CD14-positive monocyte (primary cell): ENCODE data around the gene ZBTB17. TPM values are rescaled to one million over a fixed set of nuclear protein-coding genes. Genes with fewer than 3 reads are reported as not detected.

ENCODE experiments used
- DNase-seq, 3 donors: peaks; one replicate each; pipeline ENCODE4 v3.0.0-alpha.2; 2011 to 2022
- H2AFZ ChIP-seq: 2 replicates; pipeline ENCODE4 v1.6.0; 2012; ENCODE audit warnings: mild to moderate bottlenecking, low read depth, low read length, inconsistent platforms; ENCODE audit not compliant: insufficient read depth, poor library complexity, severe bottlenecking
- H3K27ac ChIP-seq, 2 donors: 1 replicate in 1 of 2; 2 replicates in 1 of 2; pipeline ENCODE4 v1.5.1; 2012 to 2013; ENCODE audit warnings: low read length in 2 of 2, control low read depth in 1 of 2, inconsistent platforms in 1 of 2, low read depth in 1 of 2, mild to moderate bottlenecking in 1 of 2
- H3K27me3 ChIP-seq, 2 donors: one replicate each; pipeline versions ENCODE4 v1.6.0 to v1.6.1; 2011 to 2013; ENCODE audit warnings: low read length in 2 of 2; ENCODE audit not compliant: control insufficient read depth in 2 of 2, insufficient read depth in 2 of 2
- H3K36me3 ChIP-seq, 2 donors: replicated peaks in 1 of 2; 1 replicate in 1 of 2; 2 replicates in 1 of 2; pipeline versions ENCODE4 v1.5.1 to v1.6.1; 2012 to 2013; ENCODE audit warnings: low read length in 2 of 2, control low read depth in 1 of 2, inconsistent platforms in 1 of 2, mild to moderate bottlenecking in 1 of 2; ENCODE audit not compliant: insufficient read depth in 2 of 2, control insufficient read depth in 1 of 2
- H3K4me1 ChIP-seq, 2 donors: 1 replicate in 1 of 2; 2 replicates in 1 of 2; pipeline versions ENCODE4 v1.5.1 to v1.6.1; 2012 to 2013; ENCODE audit warnings: low read length in 2 of 2, control low read depth in 1 of 2, inconsistent platforms in 1 of 2, mild to moderate bottlenecking in 1 of 2, moderate library complexity in 1 of 2; ENCODE audit not compliant: insufficient read depth in 2 of 2, control insufficient read depth in 1 of 2
- H3K4me2 ChIP-seq: replicated peaks from 2 replicates; pipeline ENCODE3; 2012; ENCODE audit warnings: low read length, moderate library complexity, mild to moderate bottlenecking; ENCODE audit not compliant: poor library complexity, severe bottlenecking; ENCODE audit errors: extremely low read depth
- H3K4me3 ChIP-seq, 3 experiments: fragments of 200-600 bp in 1 of 3; sonication (generic) in 1 of 3; replicated peaks in 1 of 3; 1 replicate in 2 of 3; 2 replicates in 1 of 3; pipeline ENCODE4 v1.5.1; 2011 to 2013; ENCODE audit warnings: low read length in 3 of 3, mild to moderate bottlenecking in 3 of 3, control low read depth in 2 of 3, low read depth in 2 of 3, inconsistent platforms in 1 of 3, moderate library complexity in 1 of 3
- H3K79me2 ChIP-seq: 2 replicates; pipeline ENCODE4 v1.6.0; 2012; ENCODE audit warnings: mild to moderate bottlenecking, control low read depth, inconsistent platforms, low read length, moderate library complexity; ENCODE audit not compliant: insufficient read depth
- H3K9ac ChIP-seq: 2 replicates; pipeline ENCODE4 v1.6.0; 2017; ENCODE audit warnings: low read length, mild to moderate bottlenecking; ENCODE audit not compliant: insufficient read depth, poor library complexity, severe bottlenecking
- H3K9me3 ChIP-seq, 2 donors: replicated peaks in 1 of 2; 1 replicate in 1 of 2; 2 replicates in 1 of 2; pipeline versions ENCODE4 v1.5.1 to v1.6.1; 2012 to 2013; ENCODE audit warnings: low read length in 2 of 2, control low read depth in 1 of 2; ENCODE audit not compliant: control insufficient read depth in 1 of 2, insufficient read depth in 1 of 2
- H4K20me1 ChIP-seq: 2 replicates; pipeline ENCODE4 v1.6.0; 2012; ENCODE audit warnings: mild to moderate bottlenecking, low read length, control low read depth, moderate library complexity; ENCODE audit not compliant: insufficient read depth
- H3K27ac Mint-ChIP-seq, 7 donors: one replicate each; pipeline ENCODE4 v1.8.0; 2020; ENCODE audit warnings: mild to moderate bottlenecking in 7 of 7, mixed read lengths in 7 of 7, moderate library complexity in 6 of 7, inconsistent platforms in 2 of 7
- H3K27me3 Mint-ChIP-seq, 3 donors: one replicate each; pipeline ENCODE4 v1.8.0; 2021 to 2022; ENCODE audit warnings: low read depth in 3 of 3, mild to moderate bottlenecking in 3 of 3, mixed read lengths in 3 of 3, moderate library complexity in 3 of 3, inconsistent platforms in 1 of 3
- H3K36me3 Mint-ChIP-seq, 2 donors: one replicate each; pipeline ENCODE4 v1.8.0; 2020; ENCODE audit warnings: mixed read lengths in 2 of 2, inconsistent platforms in 1 of 2, mild to moderate bottlenecking in 1 of 2
- H3K4me1 Mint-ChIP-seq: one replicate; pipeline ENCODE4 v1.8.0; 2020; ENCODE audit warnings: mild to moderate bottlenecking, mixed read lengths
- H3K4me3 Mint-ChIP-seq, 2 donors: one replicate each; pipeline ENCODE4 v1.8.0; 2020; ENCODE audit warnings: mild to moderate bottlenecking in 2 of 2, mixed read lengths in 2 of 2, moderate library complexity in 1 of 2
- H3K9me3 Mint-ChIP-seq, 7 donors: one replicate each; pipeline ENCODE4 v1.8.0; 2020 to 2022; ENCODE audit warnings: mixed read lengths in 7 of 7, mild to moderate bottlenecking in 6 of 7, moderate library complexity in 6 of 7, inconsistent platforms in 2 of 7
- WGBS: methylation state at CpG from one replicate; pipeline ENCODE4 v1.1.5; 2013; ENCODE audit warnings: missing lambda C conversion rate; ENCODE audit not compliant: insufficient coverage; 5-methylcytosine and 5-hydroxymethylcytosine counted together
- intact Hi-C, 2 donors: fragments of 100-400 bp; cut with micrococcal nuclease; formaldehyde crosslinking; loops; one replicate each; pipeline versions ENCODE4 v1.15.0 to v1.15.1; 2023
- polyA plus RNA-seq, 3 donors: library from polyadenylated mRNA; depleted of rRNA in 1 of 3; unstranded in 2 of 3; stranded (reverse) in 1 of 3; fragments of 300-500 nt in 2 of 3; fragments of >200 nt in 1 of 3; fragmentation: Illumina TruSeq in 2 of 3; gene quantifications; 1 replicate in 2 of 3; 2 replicates in 1 of 3; pipeline ENCODE4 v1.2.3, GENCODE V29; 2012 to 2021
- TF ChIP-seq, protein P1 (sequence below): fragments of 200-600 bp; IDR thresholded peaks from one replicate; pipeline ENCODE4 v1.8.0; 2022; ENCODE audit warnings: antibody characterized with exemption, mild to moderate bottlenecking

The ZBTB17 gene
- polyA plus RNA-seq, 3 donors = 2.8 to 93.3 (median 7.6) TPM

- no peaks in the 10 kb centered on the region for H3K4me1 ChIP-seq
- H3K9me3 Mint-ChIP-seq = no peaks in the 10 kb centered on the region
- intact Hi-C loops = no loop called here
- H3K4me3 Mint-ChIP-seq = no peak overlapping the region
- WGBS = 97% methylated on average over 6 of the region's 9 CpGs
- peaks cover 0 to 4% (median 1%) of the 10 kb centered on the region in 3 donors for H3K27me3 Mint-ChIP-seq
- no peaks in the 10 kb centered on the region for H3K27me3 ChIP-seq
- no peak overlapping the region for H3K9ac ChIP-seq
- no peak overlapping the region for H2AFZ ChIP-seq
- H3K4me1 Mint-ChIP-seq = peaks cover 4% of the 10 kb centered on the region
- peaks cover 97 to 100% of the 10 kb centered on the region in 2 donors for H3K36me3 ChIP-seq
- H3K79me2 ChIP-seq = peaks cover 9% of the 10 kb centered on the region
- TF ChIP-seq, protein P1, sequence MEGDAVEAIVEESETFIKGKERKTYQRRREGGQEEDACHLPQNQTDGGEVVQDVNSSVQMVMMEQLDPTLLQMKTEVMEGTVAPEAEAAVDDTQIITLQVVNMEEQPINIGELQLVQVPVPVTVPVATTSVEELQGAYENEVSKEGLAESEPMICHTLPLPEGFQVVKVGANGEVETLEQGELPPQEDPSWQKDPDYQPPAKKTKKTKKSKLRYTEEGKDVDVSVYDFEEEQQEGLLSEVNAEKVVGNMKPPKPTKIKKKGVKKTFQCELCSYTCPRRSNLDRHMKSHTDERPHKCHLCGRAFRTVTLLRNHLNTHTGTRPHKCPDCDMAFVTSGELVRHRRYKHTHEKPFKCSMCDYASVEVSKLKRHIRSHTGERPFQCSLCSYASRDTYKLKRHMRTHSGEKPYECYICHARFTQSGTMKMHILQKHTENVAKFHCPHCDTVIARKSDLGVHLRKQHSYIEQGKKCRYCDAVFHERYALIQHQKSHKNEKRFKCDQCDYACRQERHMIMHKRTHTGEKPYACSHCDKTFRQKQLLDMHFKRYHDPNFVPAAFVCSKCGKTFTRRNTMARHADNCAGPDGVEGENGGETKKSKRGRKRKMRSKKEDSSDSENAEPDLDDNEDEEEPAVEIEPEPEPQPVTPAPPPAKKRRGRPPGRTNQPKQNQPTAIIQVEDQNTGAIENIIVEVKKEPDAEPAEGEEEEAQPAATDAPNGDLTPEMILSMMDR = no peak
- no peaks in the 10 kb centered on the region for H3K9me3 ChIP-seq
- peak overlapping the region in 1 of 2 donors; percentile 38 for H3K27ac ChIP-seq
- no peak overlapping the region for H3K4me3 ChIP-seq
- no peak for DNase-seq
- peaks cover 93 to 99% of the 10 kb centered on the region in 2 donors for H3K36me3 Mint-ChIP-seq
- H4K20me1 ChIP-seq = peaks cover 71% of the 10 kb centered on the region
- peak overlapping the region in 4 of 7 donors; percentile 31 to 75 (median 58) for H3K27ac Mint-ChIP-seq
- no peak overlapping the region for H3K4me2 ChIP-seq
Observed at GRCh38 chr1:15932612-15933011, 43.3 kb downstream of the ZBTB17 start.

- peaks cover 92 to 98% of the 10 kb centered on the region in 2 donors for H3K36me3 Mint-ChIP-seq
- no peak overlapping the region for H3K4me3 ChIP-seq
Observed at GRCh38 chr1:15931884-15932283, 44.0 kb downstream of the ZBTB17 start.

More at GRCh38 chr1:15931884-15932283, 44.0 kb downstream of the ZBTB17 start:
- peaks cover 96 to 100% of the 10 kb centered on the region in 2 donors for H3K36me3 ChIP-seq
- peaks cover 64% of the 10 kb centered on the region for H4K20me1 ChIP-seq
- no peak overlapping the region for H2AFZ ChIP-seq
- no peaks in the 10 kb centered on the region for H3K4me1 ChIP-seq
- no peaks in the 10 kb centered on the region for H3K4me1 Mint-ChIP-seq
- intact Hi-C loops = no loop called here
- no peaks in the 10 kb centered on the region for H3K9me3 ChIP-seq
- no peak for DNase-seq
- no peak overlapping the region for H3K4me2 ChIP-seq
- peaks cover 9% of the 10 kb centered on the region for H3K79me2 ChIP-seq
- peak overlapping the region in 1 of 7 donors; percentile 16 for H3K27ac Mint-ChIP-seq
- 98% methylated on average over 18 of the region's 19 CpGs for WGBS
- H3K9ac ChIP-seq = no peak overlapping the region
- TF ChIP-seq, protein P1 = no peak
- H3K9me3 Mint-ChIP-seq = no peaks in the 10 kb centered on the region
- H3K27me3 ChIP-seq = no peaks in the 10 kb centered on the region
- H3K27me3 Mint-ChIP-seq = peaks cover 0 to 1% (median 0%) of the 10 kb centered on the region in 3 donors
- peak overlapping the region in 1 of 2 donors; percentile 38 for H3K27ac ChIP-seq
- no peak overlapping the region for H3K4me3 Mint-ChIP-seq
